Head of caudate nucleus (tissue), 42 donors: Measurements from ENCODE around the gene AGBL1.

Source experiments
- DNase-seq, 42 donors: peaks; one replicate each; pipeline versions ENCODE4 v3.0.0 to v3.0.0-alpha.2; 2020 to 2021; ENCODE audit warnings: mixed read lengths in 7 of 42
- intact Hi-C: fragments of 100-400 bp; cut with DNase I; formaldehyde crosslinking; loops from one replicate; pipeline ENCODE4 v1.15.0; 2022

AGBL1 gene

DNA sequence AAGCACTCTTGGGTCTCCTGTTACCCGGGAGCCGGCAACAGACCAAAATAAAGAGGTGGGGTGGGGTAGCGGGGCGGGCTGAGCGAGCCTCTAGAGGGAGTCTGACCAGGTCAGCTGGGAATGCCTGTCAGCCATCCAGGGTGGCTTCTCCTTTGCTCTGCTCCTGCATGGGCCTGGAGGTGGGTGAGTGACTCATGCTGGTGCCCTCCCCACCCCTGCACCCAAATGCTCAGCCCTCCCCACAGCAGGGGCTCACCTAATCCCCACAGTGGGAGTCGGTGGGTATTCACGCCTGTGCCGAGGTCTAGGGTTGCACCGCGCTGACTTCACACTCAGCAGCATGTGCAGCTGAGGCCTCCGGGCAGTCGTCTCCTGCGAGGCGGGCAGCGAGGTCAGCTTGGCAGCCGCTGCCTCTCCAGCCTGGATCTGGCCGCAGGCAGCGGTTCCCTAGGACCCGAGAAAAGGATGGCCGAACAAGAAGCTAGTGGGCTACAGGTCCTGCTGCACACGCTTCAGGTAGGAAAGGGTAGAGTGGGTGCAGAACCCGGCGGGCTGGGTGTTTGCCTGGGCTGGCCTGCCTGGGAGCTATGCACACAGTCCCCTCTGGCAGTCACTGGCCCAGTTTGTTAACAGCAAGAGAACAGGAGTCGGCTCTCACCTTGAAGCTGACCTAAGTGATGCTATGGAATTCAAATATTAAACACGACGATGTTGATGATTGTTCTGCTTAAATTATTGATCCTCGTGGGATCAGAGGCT is at the start of gene AGBL1:
TSS of gene AGBL1 (plus strand) at position 364 of the 759 bp plus-strand sequence.
- intact Hi-C loops, result no loop called here
- no peak for DNase-seq

DNA sequence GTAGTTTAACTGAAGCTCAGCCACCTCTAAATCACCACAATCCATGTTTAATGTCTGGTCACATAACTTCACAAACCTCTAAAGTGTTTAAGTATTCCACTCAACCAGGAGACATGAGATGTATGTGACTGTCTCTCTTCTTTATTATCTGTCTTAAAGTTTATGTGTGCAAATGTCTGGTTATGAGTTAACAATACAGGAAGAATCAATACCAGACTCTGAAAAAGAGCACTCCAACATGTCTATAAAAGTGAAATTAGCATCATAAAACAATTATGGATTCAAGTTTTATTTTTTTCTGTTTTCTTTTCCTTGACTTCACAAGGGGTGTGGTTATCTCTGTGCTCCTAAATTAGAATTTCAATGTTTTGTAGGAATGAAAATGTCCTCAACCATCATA is 44.8 kb upstream of the AGBL1 start:
- DNase-seq, result no peak
- intact Hi-C loops, result no loop called here

DNA sequence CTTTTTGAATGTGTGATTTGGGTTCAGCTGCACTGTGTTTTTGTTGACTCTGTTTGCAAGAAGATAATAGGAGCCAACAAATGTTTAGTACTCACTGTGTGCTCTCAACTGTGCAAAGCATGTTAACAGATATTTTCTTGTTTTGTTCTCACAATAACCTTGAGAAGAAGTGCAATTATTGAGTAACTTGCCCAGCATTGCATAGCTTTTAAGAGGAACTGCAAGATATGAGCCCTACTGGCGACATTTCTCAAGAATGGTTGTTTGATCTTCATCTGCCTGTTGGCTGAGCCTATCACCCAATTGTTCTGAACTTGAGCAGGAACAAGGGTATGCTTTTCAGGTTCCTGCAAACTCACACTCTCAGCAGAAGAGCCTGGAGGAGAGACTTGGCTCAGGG is 43.4 kb upstream of the AGBL1 start:
- no peak for DNase-seq
- intact Hi-C loops, result no loop called here

DNA sequence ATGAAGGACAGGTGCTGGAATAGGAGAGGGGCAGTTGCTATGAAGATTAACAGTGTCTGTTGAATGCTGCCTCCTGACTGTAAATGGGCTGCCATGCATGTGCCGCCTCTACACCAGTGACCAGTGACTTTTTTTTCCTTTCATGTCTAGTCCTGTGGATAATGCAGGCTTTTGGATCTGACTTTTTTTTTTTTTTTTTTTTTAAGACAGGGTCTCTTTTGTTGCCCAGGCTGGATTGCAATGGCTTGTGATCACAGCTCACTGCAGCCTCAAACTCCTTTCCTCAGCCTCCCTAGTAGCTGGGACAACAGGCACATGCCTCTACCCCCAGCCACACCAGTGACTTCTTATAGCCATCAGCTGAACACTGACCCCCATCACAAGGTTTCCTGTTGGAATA is 41.2 kb upstream of the AGBL1 start:
- DNase-seq, result no peak
- intact Hi-C loops, result no loop called here

DNA sequence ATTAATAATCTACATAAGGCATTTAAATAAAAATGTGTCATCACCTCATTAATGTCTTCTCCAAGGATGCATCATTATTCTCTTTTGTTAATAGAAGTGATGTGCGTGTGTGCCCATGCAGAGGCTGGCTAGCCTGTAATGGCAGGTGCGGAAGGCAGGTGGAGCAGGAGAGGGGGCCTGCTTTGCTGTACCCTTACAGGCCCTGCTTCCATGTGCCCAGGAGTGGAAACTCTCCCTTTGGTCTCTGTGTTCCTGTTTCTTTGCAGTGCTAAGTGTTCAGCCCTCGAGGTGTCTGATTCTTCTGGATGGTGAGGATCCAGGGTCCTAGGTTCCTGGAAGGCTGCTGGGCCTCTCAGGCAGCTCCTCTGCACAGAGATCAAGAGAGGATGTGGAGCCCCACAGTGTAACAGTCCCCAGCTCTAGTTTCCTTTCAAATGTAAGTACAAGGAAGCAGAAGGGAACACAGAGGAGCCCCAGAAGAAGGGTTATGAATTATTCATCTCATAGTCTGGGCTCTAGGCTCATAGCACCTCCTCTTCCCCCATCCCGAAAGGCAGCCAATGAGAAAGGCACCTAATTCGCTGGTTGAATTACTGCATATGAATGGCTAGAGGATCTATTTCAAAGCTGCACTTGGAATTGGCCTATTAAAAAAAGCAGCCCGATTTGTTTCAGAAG is 39.2 kb upstream of the AGBL1 start:
- DNase-seq, result peak in 18 of 42 donors; percentile 4 to 56 (median 33)
- intact Hi-C loops, result no loop called here

DNA sequence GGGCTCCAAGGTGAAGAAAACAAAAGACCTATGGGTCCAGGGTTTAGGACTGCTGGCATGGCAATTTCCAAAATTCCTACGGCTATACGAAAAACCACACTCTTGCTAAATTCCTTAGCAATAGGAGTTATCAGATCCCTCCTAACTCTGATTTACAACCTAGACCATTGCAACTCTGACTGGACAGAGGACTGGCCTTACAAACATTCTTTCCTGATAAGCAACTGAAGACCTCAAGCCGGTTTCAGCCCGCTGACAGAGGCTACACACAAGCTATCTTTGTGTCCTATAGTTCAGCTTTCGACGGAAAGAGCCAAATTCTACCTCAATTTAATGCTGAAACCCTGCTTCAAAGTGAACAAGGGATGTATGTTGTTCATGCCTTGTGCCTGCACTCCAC is 38.3 kb upstream of the AGBL1 start:
- DNase-seq, result no peak
- intact Hi-C loops, result no loop called here

DNA sequence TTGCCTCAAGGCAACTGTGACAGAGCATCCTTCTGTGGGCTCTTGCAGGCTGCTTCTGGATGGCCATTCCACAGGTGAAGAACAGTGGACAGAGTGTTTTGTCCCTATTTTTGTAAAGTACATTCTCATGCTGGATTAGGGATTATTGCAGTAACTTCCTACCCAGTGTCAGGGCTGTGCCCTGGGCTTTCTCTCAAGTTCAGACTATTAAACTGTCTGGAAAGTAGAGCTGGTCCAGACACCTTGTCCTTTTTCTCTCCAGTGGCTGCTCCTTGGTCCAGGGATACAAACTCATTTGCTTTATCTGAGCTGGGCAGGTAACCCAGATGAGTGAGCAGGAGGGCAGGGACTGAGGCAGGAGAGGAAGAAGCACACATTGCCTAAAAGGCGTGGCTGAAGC is 37.4 kb upstream of the AGBL1 start:
- intact Hi-C loops, result no loop called here
- DNase-seq, result no peak

DNA sequence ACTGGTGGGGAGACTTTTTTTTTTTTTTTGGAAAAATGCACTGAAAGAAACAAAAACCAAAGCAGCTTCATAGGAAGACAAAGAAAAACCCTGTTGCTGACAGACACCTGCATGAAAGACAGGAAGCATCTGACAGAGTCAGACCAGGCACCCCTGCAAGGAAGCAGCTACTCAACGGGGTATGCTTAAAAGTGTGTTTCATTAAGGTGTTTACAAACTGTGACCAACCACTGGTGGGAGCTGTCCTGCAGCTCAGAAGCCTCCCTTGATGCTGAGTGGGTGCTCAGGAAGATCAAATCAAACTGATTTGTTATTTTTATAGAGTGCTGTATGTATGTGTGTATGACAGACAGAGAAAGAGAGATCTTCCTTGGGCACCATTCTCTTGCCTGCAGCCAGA is 34.7 kb upstream of the AGBL1 start:
- intact Hi-C loops, result no loop called here
- no peak for DNase-seq

DNA sequence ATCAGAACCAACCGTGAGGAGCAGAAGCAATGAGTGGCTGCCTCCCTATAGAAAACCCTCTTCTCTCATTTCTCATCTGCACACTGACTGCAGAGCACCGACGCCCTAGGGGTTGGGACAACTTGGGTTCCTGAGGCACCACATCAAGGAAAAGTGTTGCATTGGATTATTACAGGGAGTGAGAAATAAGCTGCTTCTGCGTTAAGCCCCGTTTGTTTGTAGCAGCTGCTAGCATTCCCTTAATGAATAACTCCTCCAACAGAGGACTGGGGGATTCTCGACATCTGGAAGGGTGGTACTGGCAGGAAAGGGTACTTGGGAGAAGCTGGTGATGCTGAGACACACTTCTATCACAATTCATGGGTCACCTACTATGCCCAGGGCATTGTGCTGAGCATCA is 25.3 kb upstream of the AGBL1 start:
- no peak for DNase-seq
- intact Hi-C loops, result no loop called here

DNA sequence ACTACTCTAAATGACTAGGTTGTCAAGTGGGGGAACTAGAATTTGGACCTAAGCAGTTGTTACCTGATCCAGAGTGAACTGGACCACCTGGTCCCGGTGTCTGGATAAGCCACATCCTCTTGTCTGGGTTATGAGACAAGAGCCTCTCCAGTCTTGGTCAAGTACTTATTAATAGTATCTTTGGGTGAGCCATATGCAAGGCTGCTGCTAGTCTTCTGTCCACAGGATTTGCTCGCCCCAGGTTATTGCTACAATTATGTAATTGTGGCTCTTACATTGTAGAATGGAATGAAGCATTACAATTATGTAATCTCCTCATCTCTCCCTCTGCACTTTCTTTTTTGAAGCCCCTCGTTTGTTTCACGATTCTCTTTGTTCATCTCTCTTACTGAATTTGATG is 24.0 kb upstream of the AGBL1 start:
- intact Hi-C loops, result no loop called here
- DNase-seq, result no peak

DNA sequence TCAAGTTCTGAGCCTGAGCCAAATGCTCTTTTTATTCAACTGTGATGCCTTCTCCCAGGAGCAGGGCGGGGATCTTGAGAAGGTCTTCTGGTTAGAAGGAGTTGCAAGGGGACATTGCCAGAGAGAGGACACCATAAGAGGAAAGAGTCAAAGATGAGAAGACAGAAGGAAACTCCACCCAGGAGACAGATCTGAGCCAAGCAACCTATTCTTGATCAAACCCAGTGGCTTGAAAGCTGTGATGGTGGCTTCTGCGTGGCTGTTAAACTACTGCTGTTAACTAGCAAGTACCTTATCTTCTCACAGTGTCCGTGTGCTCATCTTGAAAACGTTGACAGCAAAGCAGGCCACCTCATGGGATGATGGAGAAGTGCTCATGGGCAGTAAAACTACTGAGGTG is 19.8 kb upstream of the AGBL1 start:
- intact Hi-C loops, result no loop called here

DNA sequence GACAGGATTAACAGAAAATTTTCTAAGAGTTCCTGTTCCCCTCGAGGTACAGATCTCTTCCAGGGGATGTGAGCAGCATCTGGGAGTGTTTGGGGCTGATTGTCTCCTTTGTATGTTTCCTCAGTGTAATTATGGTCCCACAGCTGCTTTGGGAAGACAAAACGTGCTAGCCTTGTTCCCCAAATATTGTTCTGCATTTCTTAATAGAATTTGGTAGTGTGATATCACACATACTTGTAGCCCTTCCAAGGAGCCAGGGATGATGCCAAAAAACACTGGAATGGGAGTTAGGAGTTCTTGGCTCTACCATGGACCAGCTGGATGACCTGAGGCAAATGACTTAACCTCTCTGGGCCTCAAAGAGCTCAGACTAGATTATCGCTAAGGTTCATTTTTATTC is 19.0 kb upstream of the AGBL1 start:
- intact Hi-C loops, result no loop called here
- DNase-seq, result no peak

More for the DNA sequence above, 19.8 kb upstream of the AGBL1 start:
- no peak for DNase-seq

DNA sequence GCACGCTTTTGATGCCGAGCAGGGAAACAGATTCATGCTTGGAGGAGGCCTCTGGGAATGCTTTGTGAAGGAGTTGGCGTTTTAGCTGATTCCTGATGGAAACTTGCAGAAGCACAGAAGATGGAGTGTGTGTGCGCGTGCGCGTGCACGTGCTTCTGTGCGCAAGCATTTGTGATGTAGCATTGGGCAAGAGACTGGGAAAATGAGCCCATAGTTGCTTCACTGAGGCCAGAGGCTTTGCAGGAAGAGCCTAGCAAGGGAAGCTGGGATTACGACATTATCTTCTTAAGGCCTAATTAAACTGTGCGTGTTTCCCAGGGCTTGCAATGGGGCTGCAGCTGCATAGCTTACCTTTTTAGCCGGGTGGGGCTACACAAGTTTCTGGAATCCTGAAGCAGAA is 18.1 kb upstream of the AGBL1 start:
- no peak for DNase-seq
- intact Hi-C loops, result no loop called here

DNA sequence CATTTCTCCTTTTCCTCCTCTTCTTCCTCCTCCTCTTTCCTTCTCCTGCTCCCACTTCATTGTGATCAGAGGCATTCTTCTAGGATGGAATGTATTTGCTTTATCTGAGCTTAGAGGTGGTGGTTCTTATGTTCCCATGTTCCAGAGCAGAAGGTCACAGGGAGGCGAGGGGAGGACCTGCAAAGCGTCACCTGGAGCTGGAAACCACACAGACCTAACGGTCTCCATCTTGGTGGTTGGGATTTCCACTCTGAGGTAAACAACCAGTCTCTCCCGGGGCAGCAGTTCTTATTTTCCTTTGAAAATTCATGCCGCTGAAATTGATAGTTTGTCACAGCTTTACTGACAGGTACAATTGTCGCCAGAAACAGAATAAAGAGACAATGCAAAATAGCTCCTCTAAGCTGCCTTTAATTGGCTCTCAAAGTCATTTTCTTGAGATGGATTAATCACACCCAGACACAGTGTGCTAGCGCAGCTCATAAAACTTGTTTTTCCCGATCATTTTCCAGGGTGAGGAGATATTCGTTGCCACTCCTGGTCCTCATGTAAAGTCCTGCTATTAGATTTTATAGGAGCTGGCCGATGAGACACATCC is 16.9 kb upstream of the AGBL1 start:
- intact Hi-C loops, result no loop called here
- peak in 11 of 42 donors; percentile 18 to 54 (median 29) for DNase-seq

DNA sequence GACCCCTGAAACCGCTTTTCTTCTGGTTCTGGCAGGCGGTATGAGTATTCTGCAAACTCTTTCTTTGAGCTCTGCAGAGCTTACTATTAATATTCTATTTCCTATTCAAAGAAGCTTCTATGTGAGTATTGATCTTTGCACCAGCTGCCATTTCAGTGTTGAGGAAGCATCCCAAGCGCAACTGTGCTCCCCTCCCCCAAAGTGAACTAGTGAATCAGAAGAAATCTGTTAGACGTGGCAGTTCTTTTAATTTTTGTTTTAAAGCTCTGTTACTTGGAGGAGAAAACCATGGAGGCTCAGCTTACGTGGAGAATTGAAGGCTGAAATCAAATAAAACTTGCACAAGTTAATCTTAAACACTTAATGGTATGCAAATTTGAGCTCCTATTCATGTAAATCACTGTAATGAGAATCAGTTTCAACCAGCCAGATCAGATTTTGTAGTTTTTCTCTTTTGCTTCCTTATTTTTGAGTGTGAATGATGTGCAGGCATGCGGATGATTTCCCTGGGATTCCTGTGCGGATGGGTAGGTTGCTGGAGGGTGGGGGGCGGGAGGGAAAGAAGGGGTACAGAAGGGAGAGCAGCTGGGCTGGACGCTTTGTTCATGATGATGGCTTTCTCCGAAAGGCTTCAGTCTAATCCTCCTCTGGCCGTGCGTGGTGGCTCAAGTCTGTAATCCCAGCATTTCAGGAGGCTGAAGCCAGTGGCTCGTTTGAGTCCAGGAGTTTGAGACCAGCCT is 16.1 kb upstream of the AGBL1 start:
- DNase-seq, result peak in 7 of 42 donors; percentile 20 to 53 (median 24)

DNA sequence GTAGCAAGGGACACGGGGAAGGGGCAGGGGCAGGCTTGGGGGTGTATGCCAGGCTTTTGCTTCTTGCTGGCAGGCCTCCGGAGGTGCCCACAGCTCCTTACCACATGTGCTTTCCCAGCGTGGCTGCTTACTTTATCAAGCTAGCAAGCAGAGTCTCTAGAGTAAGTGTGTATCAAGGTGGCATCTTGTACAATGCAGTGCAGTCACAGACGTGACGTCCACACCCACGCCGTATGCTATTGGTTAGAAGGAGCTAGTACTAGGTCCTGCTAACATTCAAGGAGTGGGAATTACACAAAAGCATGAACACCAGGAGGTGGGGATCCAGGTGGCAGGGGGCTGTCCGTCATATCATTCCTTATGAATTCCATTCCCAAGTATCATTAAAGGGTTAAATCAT is 15.3 kb upstream of the AGBL1 start:
- peak in 5 of 42 donors; percentile 18 to 61 (median 33) for DNase-seq
- intact Hi-C loops, result no loop called here

More for the DNA sequence above, 16.1 kb upstream of the AGBL1 start:
- intact Hi-C loops, result no loop called here

DNA sequence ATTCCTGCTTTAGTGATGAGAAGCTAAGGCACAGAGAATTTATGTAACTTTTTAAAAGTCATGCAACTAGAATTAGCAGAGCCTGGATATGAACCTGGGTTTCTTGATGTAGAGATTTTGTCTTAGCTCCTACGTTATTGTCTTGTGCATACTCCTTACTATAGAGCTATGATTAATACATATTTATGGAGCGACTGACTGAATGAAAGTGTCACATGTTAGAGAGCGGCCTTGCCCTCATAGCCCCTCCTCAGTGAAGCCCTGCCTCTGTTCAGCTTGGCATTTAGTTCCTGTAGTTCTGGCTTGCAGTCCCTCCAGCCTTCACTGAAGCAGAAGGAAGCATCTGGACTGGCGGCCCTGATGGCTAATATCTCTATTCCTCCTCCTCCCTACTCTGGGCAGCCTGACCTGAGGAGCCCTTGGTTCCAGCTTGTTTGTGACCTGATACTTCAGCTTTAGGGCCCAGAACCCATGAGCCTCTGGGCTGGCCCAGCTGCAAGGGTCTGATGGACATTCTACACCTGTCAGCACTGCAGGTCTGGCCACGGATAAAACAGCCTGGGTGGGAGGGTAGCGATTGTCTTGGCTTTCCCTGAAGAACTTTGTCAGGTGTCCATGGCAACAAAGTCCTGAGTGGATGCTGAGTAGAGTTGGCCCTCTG is 13.4 kb upstream of the AGBL1 start:
- DNase-seq, result no peak
- intact Hi-C loops, result no loop called here

DNA sequence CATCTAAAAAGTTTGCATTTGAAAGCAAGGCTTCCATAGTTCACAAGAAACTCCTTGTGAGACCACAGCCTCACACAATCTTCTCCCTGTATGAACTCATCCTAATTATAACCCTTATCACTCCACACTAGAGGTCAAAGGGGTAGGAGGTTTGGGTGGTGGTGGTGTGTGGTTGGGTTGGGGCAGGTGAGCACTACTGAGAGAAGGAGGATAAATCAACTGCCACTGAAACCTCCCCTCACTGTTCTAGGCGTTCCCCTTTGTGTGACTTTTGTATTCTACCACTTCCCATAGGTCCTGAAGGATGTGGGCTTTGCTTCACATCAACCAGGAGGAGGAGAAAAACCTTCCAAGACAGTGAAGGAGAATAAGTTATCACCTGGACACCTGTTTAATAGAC is 6.4 kb upstream of the AGBL1 start:
- DNase-seq, result no peak
- intact Hi-C loops, result no loop called here

DNA sequence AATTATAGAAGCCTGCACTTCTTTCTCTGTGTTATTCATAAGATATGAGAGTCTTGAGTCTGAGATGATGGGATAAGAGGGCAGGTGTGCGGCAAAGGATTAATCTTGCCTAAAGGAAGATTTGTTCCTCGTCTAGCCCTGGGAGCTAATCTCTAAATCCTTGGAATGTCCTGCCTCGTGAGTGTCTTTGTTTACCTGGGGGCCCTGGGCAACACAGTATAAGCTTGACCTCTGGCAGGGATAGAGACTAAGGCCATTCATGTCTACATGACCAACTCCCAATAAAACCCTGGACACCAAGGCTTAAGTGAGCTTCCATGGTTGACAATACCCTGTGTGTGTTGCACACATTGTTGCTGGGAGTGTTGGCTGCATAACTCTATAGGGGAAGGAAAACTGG is 3.2 kb upstream of the AGBL1 start:
- DNase-seq, result no peak
- intact Hi-C loops, result no loop called here
